BE2C (cell line): Measurements from ENCODE around the gene MICB.

Source experiments
- DNase-seq: peaks from one replicate; pipeline ENCODE4 v3.0.0-alpha.2; 2020
- H3K27me3 ChIP-seq: fragments of 250-450 bp; sonication (Bioruptor Pico); 2 replicates; pipeline ENCODE4 v1.5.1; 2020; ENCODE audit warnings: mild to moderate bottlenecking
- H3K36me3 ChIP-seq: fragments of 250-450 bp; sonication (Bioruptor Pico); 2 replicates; pipeline ENCODE4 v1.5.1; 2020; ENCODE audit warnings: mild to moderate bottlenecking
- H3K4me1 ChIP-seq: fragments of 250-450 bp; sonication (Bioruptor Pico); 2 replicates; pipeline ENCODE4 v1.5.1; 2020
- H3K4me3 ChIP-seq: 2 replicates; pipeline ENCODE4 v1.5.1; 2011; ENCODE audit warnings: low read depth, low read length
- H3K9me3 ChIP-seq: fragments of 250-450 bp; sonication (Bioruptor Pico); 2 replicates; pipeline ENCODE4 v1.5.1; 2020
- TF ChIP-seq, protein P1 (sequence below): IDR thresholded peaks from 2 replicates; pipeline ENCODE4 v1.5.1; 2012; ENCODE audit warnings: mild to moderate bottlenecking, low read depth, low read length

MICB gene

DNA sequence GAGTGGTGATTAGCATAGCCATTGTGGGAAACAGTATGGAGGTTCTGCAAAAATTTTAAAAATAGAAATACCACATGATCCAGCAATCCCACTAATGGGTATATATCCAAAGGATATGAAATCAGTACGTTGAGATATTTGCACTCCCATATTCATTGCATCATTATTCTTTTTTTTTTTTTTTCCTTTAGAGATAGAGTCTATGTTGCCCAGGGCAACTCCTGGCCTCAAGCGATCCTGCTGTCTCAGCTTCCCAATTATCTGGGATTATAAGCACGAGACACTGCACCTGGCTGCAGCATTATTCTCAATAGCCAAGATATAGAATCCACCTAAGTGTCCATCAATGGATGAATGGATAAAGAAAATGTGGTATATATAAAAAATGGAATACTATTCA lies 23.9 kb downstream of the MICB start:
- H3K9me3 ChIP-seq = no peaks in the 10 kb centered on the region
- no peak overlapping the region for H3K4me3 ChIP-seq
- H3K36me3 ChIP-seq = no peaks in the 10 kb centered on the region
- DNase-seq = no peak
- H3K4me1 ChIP-seq = peaks cover 7% of the 10 kb centered on the region; the same call in 1 of the 2 replicates
- TF ChIP-seq, protein P1, sequence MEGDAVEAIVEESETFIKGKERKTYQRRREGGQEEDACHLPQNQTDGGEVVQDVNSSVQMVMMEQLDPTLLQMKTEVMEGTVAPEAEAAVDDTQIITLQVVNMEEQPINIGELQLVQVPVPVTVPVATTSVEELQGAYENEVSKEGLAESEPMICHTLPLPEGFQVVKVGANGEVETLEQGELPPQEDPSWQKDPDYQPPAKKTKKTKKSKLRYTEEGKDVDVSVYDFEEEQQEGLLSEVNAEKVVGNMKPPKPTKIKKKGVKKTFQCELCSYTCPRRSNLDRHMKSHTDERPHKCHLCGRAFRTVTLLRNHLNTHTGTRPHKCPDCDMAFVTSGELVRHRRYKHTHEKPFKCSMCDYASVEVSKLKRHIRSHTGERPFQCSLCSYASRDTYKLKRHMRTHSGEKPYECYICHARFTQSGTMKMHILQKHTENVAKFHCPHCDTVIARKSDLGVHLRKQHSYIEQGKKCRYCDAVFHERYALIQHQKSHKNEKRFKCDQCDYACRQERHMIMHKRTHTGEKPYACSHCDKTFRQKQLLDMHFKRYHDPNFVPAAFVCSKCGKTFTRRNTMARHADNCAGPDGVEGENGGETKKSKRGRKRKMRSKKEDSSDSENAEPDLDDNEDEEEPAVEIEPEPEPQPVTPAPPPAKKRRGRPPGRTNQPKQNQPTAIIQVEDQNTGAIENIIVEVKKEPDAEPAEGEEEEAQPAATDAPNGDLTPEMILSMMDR = no peak
- H3K27me3 ChIP-seq = peaks cover 37% of the 10 kb centered on the region

DNA sequence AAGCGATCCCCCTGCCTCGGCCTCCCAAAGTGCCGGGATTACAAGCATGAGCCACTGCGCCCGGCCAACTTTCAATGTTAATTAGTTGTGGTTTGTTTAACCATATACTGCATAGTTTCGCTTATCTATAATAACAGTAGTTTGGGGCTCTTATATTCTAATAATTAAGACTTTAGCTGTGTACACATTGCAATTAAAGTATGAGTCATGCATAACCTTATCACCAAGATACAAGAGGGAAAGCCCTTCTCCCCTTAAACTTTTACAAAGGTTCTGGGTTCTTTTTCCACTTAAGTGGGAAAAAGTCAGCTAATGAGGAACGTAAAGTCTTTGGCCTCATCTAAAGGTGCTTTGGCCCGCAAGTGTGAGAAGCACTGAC lies 27.6 kb downstream of the MICB start:
- Histone ChIP-seq H3K9me3 (no peaks in the 10 kb centered on the region), H3K27me3 (peaks cover 8% of the 10 kb centered on the region), H3K4me3 (no peak overlapping the region), H3K4me1 (peaks cover 7% of the 10 kb centered on the region; the same call in 1 of the 2 replicates), H3K36me3 (peaks cover 9% of the 10 kb centered on the region)
- DNase-seq = no peak
- TF ChIP-seq, protein P1 = no peak

DNA sequence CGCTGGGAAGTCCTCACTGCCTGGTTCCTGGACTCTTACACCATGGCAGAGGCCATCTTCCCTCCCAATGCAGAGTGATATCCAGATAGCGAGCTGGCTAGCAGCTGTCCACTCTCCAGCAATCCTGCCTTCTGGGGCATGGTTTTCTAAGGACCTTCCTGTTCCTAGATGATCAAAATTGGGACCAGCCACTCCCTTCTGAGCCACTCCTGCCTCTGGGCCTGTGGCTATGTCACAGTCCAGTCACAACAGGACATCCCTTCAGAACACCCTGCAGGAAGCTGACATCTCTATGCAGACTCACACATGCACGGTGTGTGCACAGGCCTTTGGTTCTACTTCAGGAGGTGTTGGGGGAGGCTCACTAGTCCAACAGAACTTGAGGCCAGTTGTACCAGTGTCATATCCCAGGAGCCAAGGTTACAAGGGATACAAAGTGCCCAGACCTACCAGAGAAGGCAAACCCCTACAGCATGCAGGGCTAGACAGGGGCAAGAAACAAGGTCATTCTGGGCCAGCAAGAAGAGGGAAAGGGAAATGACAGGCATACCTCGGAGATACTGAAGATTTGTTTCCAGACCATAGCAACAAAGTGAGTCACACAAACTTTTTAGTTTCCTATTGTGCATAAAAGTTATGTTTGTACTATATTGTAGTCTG lies 28.1 kb downstream of the MICB start:
- DNase-seq = no peak

DNA sequence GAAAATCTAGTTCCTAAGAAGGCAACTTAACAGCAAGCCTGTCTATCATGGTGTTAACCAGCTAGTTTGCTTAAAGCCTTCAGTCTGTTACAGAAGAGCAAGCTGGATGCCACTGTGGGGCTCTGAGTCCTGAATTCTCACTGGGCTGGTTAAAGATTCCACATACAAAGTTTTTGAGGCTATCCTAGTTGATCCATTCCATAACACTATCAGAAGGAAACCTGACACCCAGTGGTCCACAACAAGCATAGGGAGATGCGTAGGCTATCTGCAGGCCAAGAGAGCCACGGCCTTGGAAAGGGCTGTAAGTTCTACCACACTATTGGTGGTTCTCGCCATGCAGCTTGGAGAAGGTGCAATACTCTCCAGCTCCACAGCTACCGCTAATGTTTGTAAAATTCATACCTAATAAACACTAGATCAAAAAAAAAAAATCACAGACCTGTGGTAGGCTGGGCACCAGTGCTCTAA lies 30.4 kb downstream of the MICB start:
- no peak overlapping the region for H3K4me3 ChIP-seq
- H3K4me1 ChIP-seq = peaks cover 7% of the 10 kb centered on the region; the same call in 1 of the 2 replicates
- H3K9me3 ChIP-seq = no peaks in the 10 kb centered on the region
- no peaks in the 10 kb centered on the region for H3K27me3 ChIP-seq
- DNase-seq = no peak
- TF ChIP-seq, protein P1 = no peak
- H3K36me3 ChIP-seq = peaks cover 35% of the 10 kb centered on the region

More for the DNA sequence above, 28.1 kb downstream of the MICB start:
- Histone ChIP-seq H3K36me3 (peaks cover 14% of the 10 kb centered on the region), H3K27me3 (peaks cover 4% of the 10 kb centered on the region; the same call in 1 of the 2 replicates), H3K4me3 (no peak overlapping the region), H3K9me3 (no peaks in the 10 kb centered on the region), H3K4me1 (peaks cover 7% of the 10 kb centered on the region; the same call in 1 of the 2 replicates)
- TF ChIP-seq, protein P1 = no peak

DNA sequence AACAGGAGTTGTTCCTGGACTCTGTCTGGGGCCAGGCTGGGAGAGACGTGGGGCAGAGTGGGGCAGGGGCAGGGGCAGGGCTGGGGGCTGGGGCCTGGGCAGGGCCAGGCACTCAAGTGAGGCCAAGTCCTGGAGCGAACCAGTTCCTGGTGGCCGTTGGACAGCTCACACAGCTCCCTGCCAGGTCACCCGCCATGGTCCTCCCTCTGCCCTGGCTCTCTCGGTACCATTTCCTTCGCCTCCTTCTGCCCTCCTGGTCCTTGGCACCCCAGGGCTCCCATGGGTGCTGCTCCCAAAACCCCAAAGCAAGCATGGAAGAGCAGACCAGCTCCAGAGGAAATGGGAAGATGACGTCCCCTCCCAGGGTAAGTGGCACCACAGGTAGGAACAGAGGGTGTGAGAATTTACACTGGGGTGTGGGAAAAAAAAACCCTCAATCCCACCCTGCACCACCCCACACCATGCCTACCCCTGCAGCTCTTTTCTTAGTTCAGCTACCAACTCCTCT lies 30.9 kb downstream of the MICB start, which contains the start of gene MCCD1:
TSS of gene MCCD1 (plus strand) at position 142 of the 508 bp plus-strand sequence. CDS start at position 195, 53 bp downstream.
- Histone ChIP-seq H3K4me1 (peaks cover 7% of the 10 kb centered on the region; the same call in 1 of the 2 replicates), H3K9me3 (no peaks in the 10 kb centered on the region), H3K36me3 (peaks cover 41% of the 10 kb centered on the region), H3K4me3 (no peak within 1 kb of the TSS), H3K27me3 (no peaks in the 10 kb centered on the region)
- DNase-seq = no peak
- TF ChIP-seq, protein P1 = no peak
